GM18520 (cell line): Measurements from ENCODE around the gene EXOSC7.
"Not testable (repeated sequence)": the region's sequence is repeated elsewhere in the genome, so short reads cannot be mapped to it uniquely, and the experiment has no call there.

ENCODE experiments used
- ATAC-seq: cut with Tn5 transposase; IDR thresholded peaks from one replicate; pipeline ENCODE4 v1.9.1; 2021; ENCODE audit not compliant: unreplicated experiment

The EXOSC7 gene

GRCh38 chr3:44976002-44976815 lies at the start of gene EXOSC7, which contains the start of gene ZDHHC3:
Gene EXOSC7 (plus strand): TSS chr3:44976244. CDS start chr3:44976278, 34 bp downstream.
Gene ZDHHC3 (minus strand): TSS chr3:44976174. CDS start chr3:44959436, 16,738 bp downstream.
- peak; percentile 74 for ATAC-seq

GRCh38 chr3:44926921-44927320 lies 49.1 kb upstream of the EXOSC7 start:
- ATAC-seq, result no peak

- ATAC-seq, result no peak
Measured at GRCh38 chr3:44927371-44927770, 48.7 kb upstream of the EXOSC7 start.

- ATAC-seq, result no peak
Measured at GRCh38 chr3:44929782-44930181, 46.3 kb upstream of the EXOSC7 start.

GRCh38 chr3:44930911-44931310 lies 45.1 kb upstream of the EXOSC7 start:
- ATAC-seq, result no peak

GRCh38 chr3:44931791-44932190 lies 44.3 kb upstream of the EXOSC7 start:
- no peak for ATAC-seq

GRCh38 chr3:44932271-44932670 lies 43.8 kb upstream of the EXOSC7 start:
- no peak for ATAC-seq

GRCh38 chr3:44932986-44933944 lies 42.8 kb upstream of the EXOSC7 start:
- ATAC-seq, result no peak

- no peak for ATAC-seq
Measured at GRCh38 chr3:44939581-44940036, 36.4 kb upstream of the EXOSC7 start.

- no peak for ATAC-seq
Measured at GRCh38 chr3:44942202-44942921, 33.7 kb upstream of the EXOSC7 start.

- ATAC-seq, result no peak
Measured at GRCh38 chr3:44948239-44948638, 27.8 kb upstream of the EXOSC7 start.

GRCh38 chr3:44949770-44950169 lies 26.3 kb upstream of the EXOSC7 start:
- not testable (repeated sequence) for ATAC-seq

GRCh38 chr3:44950275-44950734 lies 25.7 kb upstream of the EXOSC7 start:
- no peak for ATAC-seq

- no peak for ATAC-seq
Measured at GRCh38 chr3:44952689-44953088, 23.4 kb upstream of the EXOSC7 start.

GRCh38 chr3:44954304-44954703 lies 21.7 kb upstream of the EXOSC7 start:
- ATAC-seq, result no peak

GRCh38 chr3:44954962-44955361 lies 21.1 kb upstream of the EXOSC7 start:
- ATAC-seq, result no peak

- no peak for ATAC-seq
Measured at GRCh38 chr3:44955917-44956316, 20.1 kb upstream of the EXOSC7 start.

GRCh38 chr3:44957986-44958385 lies 18.1 kb upstream of the EXOSC7 start:
- ATAC-seq, result no peak

- no peak for ATAC-seq
Measured at GRCh38 chr3:44958386-44958785, 17.7 kb upstream of the EXOSC7 start.

- peak; percentile 45 for ATAC-seq
Measured at GRCh38 chr3:44960387-44961026, 15.5 kb upstream of the EXOSC7 start.
